Stimulated activated CD8-positive, alpha-beta memory T cell treated with anti-CD3 and anti-CD28 coated beads, Interleukin-4, amount 100 ng/mL, for 48 hours (primary cell): ENCODE measurements around the gene C11orf42.

ENCODE experiments used
- DNase-seq: peaks from one replicate; pipeline ENCODE4 v3.0.0-alpha.2; 2020

Gene C11orf42

GRCh38 chr11:6205366-6205765 is at the start of gene C11orf42:
TSS of gene C11orf42 (plus strand) at chr11:6205557. CDS start at chr11:6205616, 59 bp downstream.
- DNase-seq: no peak

GRCh38 chr11:6156628-6157359 is 48.6 kb upstream of the C11orf42 start:
- no peak for DNase-seq

GRCh38 chr11:6170226-6170625 is 35.1 kb upstream of the C11orf42 start, which contains the start of gene OR52B2:
TSS of gene OR52B2 (minus strand) at chr11:6170326. CDS start at chr11:6170326, 0 bp downstream.
- DNase-seq: no peak

GRCh38 chr11:6175440-6175839 is 29.9 kb upstream of the C11orf42 start:
- no peak for DNase-seq

- DNase-seq: no peak
These were observed 13.6 kb upstream of the C11orf42 start for GRCh38 chr11:6191742-6192141.

GRCh38 chr11:6194065-6194581 is 11.2 kb upstream of the C11orf42 start:
- DNase-seq: no peak

- no peak for DNase-seq
These were observed 9.0 kb upstream of the C11orf42 start for GRCh38 chr11:6196396-6196795.

- DNase-seq: no peak
These were observed 7.7 kb upstream of the C11orf42 start for GRCh38 chr11:6197466-6198200.

GRCh38 chr11:6199174-6199810 is 6.1 kb upstream of the C11orf42 start, which contains the start of gene OR52W1:
TSS of gene OR52W1 (plus strand) at chr11:6199224. CDS start at chr11:6199224, 0 bp downstream.
- no peak for DNase-seq

GRCh38 chr11:6200975-6201374 is 4.4 kb upstream of the C11orf42 start:
- DNase-seq: no peak

GRCh38 chr11:6201481-6201880 is 3.9 kb upstream of the C11orf42 start:
- no peak for DNase-seq

- DNase-seq: no peak
These were observed 3.3 kb upstream of the C11orf42 start for GRCh38 chr11:6202041-6202440.

GRCh38 chr11:6203327-6203726 is 2.0 kb upstream of the C11orf42 start:
- DNase-seq: no peak

GRCh38 chr11:6204706-6205105 is 651 bp upstream of the C11orf42 start:
- no peak for DNase-seq

- no peak for DNase-seq
These were observed 1.3 kb downstream of the C11orf42 start for GRCh38 chr11:6206456-6207180.

- DNase-seq: no peak
These were observed 4.4 kb downstream of the C11orf42 start for GRCh38 chr11:6209801-6210200.

- no peak for DNase-seq
These were observed 5.1 kb downstream of the C11orf42 start for GRCh38 chr11:6210274-6210955.

GRCh38 chr11:6214530-6214929 is 9.2 kb downstream of the C11orf42 start:
- DNase-seq: no peak

- no peak for DNase-seq
These were observed 11.1 kb downstream of the C11orf42 start for GRCh38 chr11:6216501-6216900.

- DNase-seq: no peak
These were observed 12.4 kb downstream of the C11orf42 start for GRCh38 chr11:6217722-6218121.

GRCh38 chr11:6219359-6219758 is 14.0 kb downstream of the C11orf42 start:
- DNase-seq: no peak

GRCh38 chr11:6223854-6224253 is 18.5 kb downstream of the C11orf42 start:
- no peak for DNase-seq
